GM19372 (cell line): ENCODE data around the gene ARID4A.
"Not testable (repeated sequence)": the region's sequence is repeated elsewhere in the genome, so short reads cannot be mapped to it uniquely, and the experiment has no call there.

ENCODE experiments used
- ATAC-seq: cut with Tn5 transposase; IDR thresholded peaks from one replicate; pipeline ENCODE4 v1.9.1; 2021; ENCODE audit warnings: mild to moderate bottlenecking, low read depth, moderate library complexity; ENCODE audit not compliant: unreplicated experiment

The ARID4A gene

GRCh38 chr14:58288106-58288792 is 10.1 kb upstream of the ARID4A start:
- ATAC-seq = no peak

GRCh38 chr14:58291646-58292045 is 6.7 kb upstream of the ARID4A start:
- no peak for ATAC-seq

- ATAC-seq = no peak
Observed at GRCh38 chr14:58292187-58292586, 6.2 kb upstream of the ARID4A start.

- no peak for ATAC-seq
Observed at GRCh38 chr14:58294201-58294600, 4.2 kb upstream of the ARID4A start.

- ATAC-seq = no peak
Observed at GRCh38 chr14:58296726-58297125, 1.6 kb upstream of the ARID4A start.

- ATAC-seq = no peak
Observed at GRCh38 chr14:58297412-58297761, 968 bp upstream of the ARID4A start.

- peak; percentile 76 for ATAC-seq
Observed at GRCh38 chr14:58297762-58298476, 436 bp upstream of the ARID4A start.

- no peak for ATAC-seq
Observed at GRCh38 chr14:58299401-58300330, 1.3 kb downstream of the ARID4A start.

GRCh38 chr14:58301416-58301815 is 3.1 kb downstream of the ARID4A start:
- no peak for ATAC-seq

- ATAC-seq = no peak
Observed at GRCh38 chr14:58305730-58306129, 7.4 kb downstream of the ARID4A start.

GRCh38 chr14:58307597-58308316 is 9.4 kb downstream of the ARID4A start:
- no peak for ATAC-seq

GRCh38 chr14:58309086-58309485 is 10.7 kb downstream of the ARID4A start:
- ATAC-seq = no peak

GRCh38 chr14:58313699-58314098 is 15.3 kb downstream of the ARID4A start:
- no peak for ATAC-seq

GRCh38 chr14:58315606-58316005 is 17.3 kb downstream of the ARID4A start:
- no peak for ATAC-seq

GRCh38 chr14:58327019-58327418 is 28.7 kb downstream of the ARID4A start:
- ATAC-seq = no peak

GRCh38 chr14:58331111-58331510 is 32.8 kb downstream of the ARID4A start:
- peak; percentile 98 for ATAC-seq

- ATAC-seq = no peak
Observed at GRCh38 chr14:58332561-58332960, 34.2 kb downstream of the ARID4A start.

GRCh38 chr14:58339666-58340065 is 41.3 kb downstream of the ARID4A start:
- not testable (repeated sequence) for ATAC-seq

- ATAC-seq = no peak
Observed at GRCh38 chr14:58341152-58341748, 42.9 kb downstream of the ARID4A start.

GRCh38 chr14:58343535-58343934 is 45.2 kb downstream of the ARID4A start:
- ATAC-seq = not testable (repeated sequence)
